Neural cell (in vitro differentiated cells): ENCODE results near the gene ADGB. TPM values are rescaled to one million over a fixed set of nuclear protein-coding genes. Genes with fewer than 3 reads are reported as not detected.

ENCODE experiments used
- H2AFZ ChIP-seq: fragments of 200-600, 300-800 bp; sonication (generic), shearing (Covaris generic); 2 replicates; pipeline ENCODE4 v1.6.0; 2014; ENCODE audit warnings: low read depth, mild to moderate bottlenecking, antibody characterized with exemption, low read length, moderate library complexity
- H3F3A ChIP-seq: fragments of 200-600 bp; shearing (Covaris generic); 2 replicates; pipeline ENCODE4 v1.6.1; 2016; ENCODE audit warnings: mild to moderate bottlenecking, moderate library complexity, mixed read lengths, antibody characterized with exemption, low read length; ENCODE audit not compliant: insufficient read depth, poor library complexity, severe bottlenecking
- H3K27ac ChIP-seq: fragments of 200-600, 300-800 bp; sonication (generic), shearing (Covaris generic); 2 replicates; pipeline ENCODE4 v1.5.1; 2014; ENCODE audit warnings: mild to moderate bottlenecking, low read length, moderate library complexity
- H3K27me3 ChIP-seq: fragments of 300-800, 200-600 bp; sonication (generic), shearing (Covaris generic); 2 replicates; pipeline ENCODE4 v1.6.0; 2014; ENCODE audit warnings: mild to moderate bottlenecking, low read depth, low read length, moderate library complexity; ENCODE audit not compliant: insufficient read depth
- H3K36me3 ChIP-seq: fragments of 300-800, 200-600 bp; sonication (generic), shearing (Covaris generic); 2 replicates; pipeline ENCODE4 v1.5.1; 2014; ENCODE audit warnings: mild to moderate bottlenecking, antibody characterized with exemption, low read length, moderate library complexity; ENCODE audit not compliant: insufficient read depth
- H3K4me2 ChIP-seq: fragments of 300-800, 200-600 bp; sonication (generic), shearing (Covaris generic); 2 replicates; pipeline ENCODE4 v1.6.0; 2014; ENCODE audit warnings: mild to moderate bottlenecking, low read length
- H3K4me3 ChIP-seq: fragments of 300-800, 200-600 bp; sonication (generic), shearing (Covaris generic); 2 replicates; pipeline ENCODE4 v1.5.1; 2014; ENCODE audit warnings: mild to moderate bottlenecking, low read length, moderate library complexity
- H3K79me2 ChIP-seq: fragments of 200-600 bp; shearing (Covaris generic); replicated peaks from 2 replicates; pipeline ENCODE4 v1.6.0; 2014; ENCODE audit warnings: mild to moderate bottlenecking, low read length, moderate library complexity; ENCODE audit not compliant: insufficient read depth
- H3K9ac ChIP-seq: fragments of 300-800, 200-600 bp; sonication (generic), shearing (Covaris generic); 2 replicates; pipeline ENCODE4 v1.6.1; 2016; ENCODE audit warnings: mild to moderate bottlenecking, low read length, mixed read lengths
- H3K9me2 ChIP-seq: fragments of 200-600 bp; shearing (Covaris generic); 2 replicates; pipeline ENCODE4 v1.6.1; 2016; ENCODE audit warnings: mild to moderate bottlenecking, low read length, mixed read lengths; ENCODE audit not compliant: insufficient read depth
- H3K9me3 ChIP-seq: fragments of 200-600, 300-800 bp; sonication (generic), shearing (Covaris generic); 2 replicates; pipeline ENCODE4 v1.6.1; 2016; ENCODE audit warnings: mild to moderate bottlenecking, mixed run types, low read length, moderate library complexity, mixed read lengths
- H4K20me1 ChIP-seq: fragments of 200-600 bp; shearing (Covaris generic); 2 replicates; pipeline ENCODE4 v1.6.1; 2016; ENCODE audit warnings: mild to moderate bottlenecking, mixed run types; ENCODE audit not compliant: insufficient read depth
- EP300 ChIP-seq: fragments of 450-650 bp; conservative IDR thresholded peaks from 2 replicates; pipeline ENCODE4 v1.6.1; 2014; ENCODE audit warnings: antibody characterized with exemption, mild to moderate bottlenecking, moderate library complexity; ENCODE audit not compliant: poor library complexity, severe bottlenecking
- EZH2 ChIP-seq: fragments of 200-600, 300-800 bp; shearing (Covaris generic), sonication (generic); IDR thresholded peaks from 2 replicates; pipeline ENCODE4 v1.6.1; 2014; ENCODE audit warnings: antibody characterized with exemption, low read length, borderline replicate concordance, mild to moderate bottlenecking; ENCODE audit not compliant: insufficient read depth, poor library complexity, severe bottlenecking
- MXI1 ChIP-seq: fragments of 450-650 bp; conservative IDR thresholded peaks from 2 replicates; pipeline ENCODE4 v1.6.1; 2014; ENCODE audit warnings: antibody characterized with exemption, mild to moderate bottlenecking; ENCODE audit not compliant: poor library complexity, severe bottlenecking
- POLR2AphosphoS5 ChIP-seq: IDR thresholded peaks from 2 replicates; pipeline ENCODE4 v1.6.1; 2012
- RAD21 ChIP-seq: fragments of 450-650 bp; conservative IDR thresholded peaks from 2 replicates; pipeline ENCODE4 v1.6.1; 2014; ENCODE audit warnings: antibody characterized with exemption, mild to moderate bottlenecking, moderate library complexity
- SMC3 ChIP-seq: fragments of 450-650 bp; conservative IDR thresholded peaks from 2 replicates; pipeline ENCODE4 v1.6.1; 2014; ENCODE audit warnings: antibody characterized with exemption, mild to moderate bottlenecking, moderate library complexity; ENCODE audit not compliant: poor library complexity
- TAF1 ChIP-seq: IDR thresholded peaks from 2 replicates; pipeline ENCODE4 v1.6.1; 2012; ENCODE audit warnings: low read depth
- polyA plus RNA-seq: library from polyadenylated mRNA; depleted of rRNA; stranded (reverse); fragments of >200 nt; gene quantifications from 2 replicates; pipeline ENCODE4 v1.2.3, GENCODE V29; 2014
- TF ChIP-seq, protein P1 (sequence below): fragments of 450-650 bp; IDR thresholded peaks from 2 replicates; pipeline ENCODE4 v1.5.1; 2014; ENCODE audit warnings: antibody characterized with exemption, mild to moderate bottlenecking, moderate library complexity; ENCODE audit not compliant: poor library complexity, severe bottlenecking
- TF ChIP-seq, protein P2 (sequence below): IDR thresholded peaks from 2 replicates; pipeline ENCODE4 v1.6.1; 2012; ENCODE audit warnings: borderline replicate concordance

Gene ADGB
- polyA plus RNA-seq, 1 donor from 2014 or later, result not detected

DNA sequence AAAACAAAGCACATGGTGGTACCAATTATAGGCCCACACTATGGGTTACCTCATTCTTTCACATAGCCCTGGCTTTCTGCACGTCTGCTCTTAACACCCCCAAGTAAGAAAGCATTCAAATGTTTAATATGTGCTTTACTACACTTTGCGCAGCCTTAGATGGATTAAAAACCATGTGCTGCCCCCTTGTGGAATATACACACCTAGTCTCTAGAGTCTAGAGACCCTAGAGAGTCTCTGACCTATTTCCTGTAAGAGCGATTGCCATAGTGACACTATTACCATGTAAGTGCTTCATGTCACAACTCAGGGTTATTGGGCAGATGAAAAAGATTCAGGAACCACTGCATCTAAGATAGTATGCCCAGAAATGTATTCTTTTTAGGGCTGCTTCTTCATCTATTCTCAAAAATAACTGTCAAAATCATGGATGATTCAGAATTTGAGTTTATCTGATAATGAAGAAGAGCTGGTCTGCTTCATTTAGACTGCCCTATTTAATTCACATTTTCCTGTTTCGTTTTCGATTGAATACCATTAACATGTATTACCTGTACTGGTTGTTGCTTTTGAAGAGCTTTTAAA lies 186.3 kb downstream of the ADGB start:
- no peak overlapping the region for H3K4me3 ChIP-seq
- H3K9me2 ChIP-seq, result no peaks in the 10 kb centered on the region
- no peak overlapping the region for H2AFZ ChIP-seq
- no peaks in the 10 kb centered on the region for H4K20me1 ChIP-seq
- H3K9ac ChIP-seq, result no peak overlapping the region
- H3K79me2 ChIP-seq, result no peaks in the 10 kb centered on the region
- no peaks in the 10 kb centered on the region for H3K36me3 ChIP-seq
- H3K9me3 ChIP-seq, result no peaks in the 10 kb centered on the region
- H3K27me3 ChIP-seq, result no peaks in the 10 kb centered on the region
- no peak overlapping the region for H3K4me2 ChIP-seq
- no peak overlapping the region for H3K27ac ChIP-seq
- peak; percentile 61 for TF ChIP-seq SMC3
- peak; percentile 54 for TF ChIP-seq RAD21
- no peak for TF ChIP-seq EP300
- TF ChIP-seq, protein P1, sequence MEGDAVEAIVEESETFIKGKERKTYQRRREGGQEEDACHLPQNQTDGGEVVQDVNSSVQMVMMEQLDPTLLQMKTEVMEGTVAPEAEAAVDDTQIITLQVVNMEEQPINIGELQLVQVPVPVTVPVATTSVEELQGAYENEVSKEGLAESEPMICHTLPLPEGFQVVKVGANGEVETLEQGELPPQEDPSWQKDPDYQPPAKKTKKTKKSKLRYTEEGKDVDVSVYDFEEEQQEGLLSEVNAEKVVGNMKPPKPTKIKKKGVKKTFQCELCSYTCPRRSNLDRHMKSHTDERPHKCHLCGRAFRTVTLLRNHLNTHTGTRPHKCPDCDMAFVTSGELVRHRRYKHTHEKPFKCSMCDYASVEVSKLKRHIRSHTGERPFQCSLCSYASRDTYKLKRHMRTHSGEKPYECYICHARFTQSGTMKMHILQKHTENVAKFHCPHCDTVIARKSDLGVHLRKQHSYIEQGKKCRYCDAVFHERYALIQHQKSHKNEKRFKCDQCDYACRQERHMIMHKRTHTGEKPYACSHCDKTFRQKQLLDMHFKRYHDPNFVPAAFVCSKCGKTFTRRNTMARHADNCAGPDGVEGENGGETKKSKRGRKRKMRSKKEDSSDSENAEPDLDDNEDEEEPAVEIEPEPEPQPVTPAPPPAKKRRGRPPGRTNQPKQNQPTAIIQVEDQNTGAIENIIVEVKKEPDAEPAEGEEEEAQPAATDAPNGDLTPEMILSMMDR, result peak; percentile 68
- no peaks in the 10 kb centered on the region for H3F3A ChIP-seq

DNA sequence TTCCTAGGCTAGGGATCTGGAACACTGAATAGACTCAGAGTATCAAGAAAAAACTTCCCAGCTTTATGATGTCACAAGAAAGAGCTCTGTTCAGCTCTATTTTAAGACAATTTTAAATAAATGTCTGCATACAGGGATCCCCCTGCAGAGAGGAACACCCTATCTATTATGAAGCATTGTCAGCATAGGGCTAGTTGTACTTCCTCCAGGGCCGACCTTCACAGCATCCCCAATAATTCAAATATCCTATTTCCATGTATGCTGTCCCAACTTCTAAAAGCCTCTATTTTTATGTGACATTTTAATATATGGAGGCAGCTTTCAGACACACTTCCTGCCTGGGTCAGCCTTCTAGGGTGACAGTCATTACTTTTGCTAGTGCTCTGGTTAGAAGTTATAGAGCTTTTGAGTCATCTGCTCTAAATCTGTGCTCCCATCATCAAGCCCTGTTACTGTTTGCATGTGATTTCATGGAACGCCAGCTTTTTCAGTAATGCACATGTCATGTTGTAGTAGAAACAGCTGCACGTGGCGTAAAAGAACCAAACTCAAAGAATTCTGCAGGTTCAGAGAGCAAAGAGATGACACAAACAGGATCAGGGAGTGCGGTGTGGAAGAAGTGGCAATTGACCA lies 189.2 kb downstream of the ADGB start:
- Histone ChIP-seq H3K4me2 (no peak overlapping the region), H3K9me2 (no peaks in the 10 kb centered on the region), H3K9me3 (peaks cover 3% of the 10 kb centered on the region), H3K9ac (no peak overlapping the region), H3K79me2 (no peaks in the 10 kb centered on the region), H2AFZ (no peak overlapping the region), H3F3A (no peaks in the 10 kb centered on the region), H3K27ac (no peak overlapping the region), H3K4me3 (no peak overlapping the region), H4K20me1 (no peaks in the 10 kb centered on the region), H3K27me3 (no peaks in the 10 kb centered on the region), H3K36me3 (no peaks in the 10 kb centered on the region)
- no peak for TF ChIP-seq MXI1
- TF ChIP-seq SMC3, result no peak

DNA sequence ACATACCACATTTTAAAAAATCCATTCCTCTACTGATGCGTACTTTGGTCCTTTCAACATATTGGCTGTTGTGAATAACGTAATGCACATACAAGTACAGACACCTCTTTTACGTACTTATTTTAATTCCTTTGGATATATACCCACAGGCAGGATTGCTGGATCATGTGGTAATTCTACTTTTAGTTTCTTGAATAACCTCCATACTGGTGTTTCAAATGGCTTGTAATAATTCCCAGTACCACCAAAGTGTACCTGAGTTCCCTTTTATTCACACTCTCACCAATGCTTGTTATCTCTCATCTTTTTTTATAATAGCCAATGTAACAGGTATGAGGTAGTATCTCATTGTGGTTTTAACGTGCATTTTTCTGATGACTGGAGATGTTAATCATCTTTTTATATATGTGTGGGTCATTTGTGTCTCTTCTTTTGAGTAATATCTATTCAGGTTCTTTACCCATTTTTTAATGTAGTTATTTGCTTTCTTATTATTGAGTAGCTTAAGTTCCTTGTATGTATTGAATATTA lies 191.9 kb downstream of the ADGB start:
- H3K9me3 ChIP-seq, result peaks cover 3% of the 10 kb centered on the region
- H3K9me2 ChIP-seq, result no peaks in the 10 kb centered on the region
- no peak overlapping the region for H3K4me2 ChIP-seq
- no peak overlapping the region for H3K27ac ChIP-seq
- no peaks in the 10 kb centered on the region for H3K36me3 ChIP-seq
- no peak overlapping the region for H3K9ac ChIP-seq
- H3K27me3 ChIP-seq, result no peaks in the 10 kb centered on the region
- H3K79me2 ChIP-seq, result no peaks in the 10 kb centered on the region
- no peak overlapping the region for H3K4me3 ChIP-seq
- no peak overlapping the region for H2AFZ ChIP-seq
- H3F3A ChIP-seq, result no peaks in the 10 kb centered on the region
- no peaks in the 10 kb centered on the region for H4K20me1 ChIP-seq
- no peak for TF ChIP-seq MXI1
- TF ChIP-seq, protein P2, sequence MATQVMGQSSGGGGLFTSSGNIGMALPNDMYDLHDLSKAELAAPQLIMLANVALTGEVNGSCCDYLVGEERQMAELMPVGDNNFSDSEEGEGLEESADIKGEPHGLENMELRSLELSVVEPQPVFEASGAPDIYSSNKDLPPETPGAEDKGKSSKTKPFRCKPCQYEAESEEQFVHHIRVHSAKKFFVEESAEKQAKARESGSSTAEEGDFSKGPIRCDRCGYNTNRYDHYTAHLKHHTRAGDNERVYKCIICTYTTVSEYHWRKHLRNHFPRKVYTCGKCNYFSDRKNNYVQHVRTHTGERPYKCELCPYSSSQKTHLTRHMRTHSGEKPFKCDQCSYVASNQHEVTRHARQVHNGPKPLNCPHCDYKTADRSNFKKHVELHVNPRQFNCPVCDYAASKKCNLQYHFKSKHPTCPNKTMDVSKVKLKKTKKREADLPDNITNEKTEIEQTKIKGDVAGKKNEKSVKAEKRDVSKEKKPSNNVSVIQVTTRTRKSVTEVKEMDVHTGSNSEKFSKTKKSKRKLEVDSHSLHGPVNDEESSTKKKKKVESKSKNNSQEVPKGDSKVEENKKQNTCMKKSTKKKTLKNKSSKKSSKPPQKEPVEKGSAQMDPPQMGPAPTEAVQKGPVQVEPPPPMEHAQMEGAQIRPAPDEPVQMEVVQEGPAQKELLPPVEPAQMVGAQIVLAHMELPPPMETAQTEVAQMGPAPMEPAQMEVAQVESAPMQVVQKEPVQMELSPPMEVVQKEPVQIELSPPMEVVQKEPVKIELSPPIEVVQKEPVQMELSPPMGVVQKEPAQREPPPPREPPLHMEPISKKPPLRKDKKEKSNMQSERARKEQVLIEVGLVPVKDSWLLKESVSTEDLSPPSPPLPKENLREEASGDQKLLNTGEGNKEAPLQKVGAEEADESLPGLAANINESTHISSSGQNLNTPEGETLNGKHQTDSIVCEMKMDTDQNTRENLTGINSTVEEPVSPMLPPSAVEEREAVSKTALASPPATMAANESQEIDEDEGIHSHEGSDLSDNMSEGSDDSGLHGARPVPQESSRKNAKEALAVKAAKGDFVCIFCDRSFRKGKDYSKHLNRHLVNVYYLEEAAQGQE, result no peak
- no peak for TF ChIP-seq TAF1
- TF ChIP-seq EZH2, result no peak
- no peak for TF ChIP-seq EP300
- no peak for TF ChIP-seq POLR2AphosphoS5
- TF ChIP-seq, protein P1, result no peak
- TF ChIP-seq SMC3, result no peak
- TF ChIP-seq RAD21, result no peak
